ENCODE measurements around the gene UNC119. TPM values are rescaled to one million over a fixed set of nuclear protein-coding genes. Genes with fewer than 3 reads are reported as not detected.

UNC119 gene
- polyA plus RNA-seq, 2 of the 4 experiments (the other 2 are of a cell fraction) = 27.8 to 50.5 TPM

- FAIRE-seq = no peak
- ATAC-seq = no peak
- Histone ChIP-seq H3K9me3 (no peaks in the 10 kb centered on the region), H3K4me2 (no peak overlapping the region), H3K27ac (no peak overlapping the region), H3K4me3 (no peak overlapping the region), H3K4me1 (no peaks in the 10 kb centered on the region)
- 67% methylated on average over 4 of the region's 4 CpGs for WGBS (ENCODE audit: missing lambda C conversion rate)
- POLR2A ChIA-PET = no interaction called here
- no peak for TF ChIP-seq E2F6 (IDR thresholded peaks at IDR 0.05; ENCODE audit: borderline replicate concordance, low read depth)
- TF ChIP-seq HDAC2 (IDR thresholded peaks at IDR 0.05) = no peak
- no peak for TF ChIP-seq HOXB13 (CRISPR knock-in tag; IDR thresholded peaks at IDR 0.05; ENCODE audit: low read depth)
- TF ChIP-seq JUN (IDR thresholded peaks at IDR 0.05) = no peak
- no peak for TF ChIP-seq NFE2L2 (conservative IDR thresholded peaks at IDR 0.05; ENCODE audit: low read length)
- TF ChIP-seq EHMT2 (IDR thresholded peaks at IDR 0.05; ENCODE audit: low read depth) = no peak
- CTCF ChIA-PET = interaction anchor here (0.6 to 12.8 kb wide), 6 partner anchors 10 to 598 kb away, joined by 3 to 188 read pairs (median 3); no protein-coding TSS in a partner anchor
- no peak for DNase-seq (ENCODE audit: low read depth in 1 of 2, low spot score in 1 of 2)
These were observed 7.9 kb downstream of the UNC119 start for GRCh38 chr17:28544402-28545140.

- H3K4me1 ChIP-seq = no peaks in the 10 kb centered on the region
- CTCF ChIA-PET = interaction anchor here (0.6 to 11.5 kb wide), 21 partner anchors 9 to 408 kb away, joined by 3 to 317 read pairs (median 4); partner anchors contain the start of gene FOXN1
- POLR2A ChIA-PET = no interaction called here
- no peaks in the 10 kb centered on the region for H3K9me3 ChIP-seq
- TF ChIP-seq ELK1 (IDR thresholded peaks at IDR 0.05; ENCODE audit: low read depth, low read length) (no peak), FOSL2 (IDR thresholded peaks at IDR 0.05) (no peak), FOSL2 (CRISPR knock-in tag; IDR thresholded peaks at IDR 0.05) (no peak), FOSB (CRISPR knock-in tag; IDR thresholded peaks at IDR 0.05) (no peak), JUN (IDR thresholded peaks at IDR 0.05) (no peak), ZC3H11A (IDR thresholded peaks at IDR 0.05) (no peak), KDM5A (IDR thresholded peaks at IDR 0.05) (no peak), HOXB13 (CRISPR knock-in tag; IDR thresholded peaks at IDR 0.05; ENCODE audit: low read depth) (no peak), EHMT2 (IDR thresholded peaks at IDR 0.05; ENCODE audit: low read depth) (no peak), FOXS1 (CRISPR knock-in tag; IDR thresholded peaks at IDR 0.05) (no peak), MYC (IDR thresholded peaks at IDR 0.05; ENCODE audit: borderline replicate concordance, low read length) (no peak), EHF (CRISPR knock-in tag; IDR thresholded peaks at IDR 0.05) (no peak), RFX5 (IDR thresholded peaks at IDR 0.05) (no peak), ZNF302 (CRISPR knock-in tag; IDR thresholded peaks at IDR 0.05) (no peak), NFE2L2 (conservative IDR thresholded peaks at IDR 0.05; ENCODE audit: low read length) (no peak), USF2 (IDR thresholded peaks at IDR 0.05) (no peak), MAZ (IDR thresholded peaks at IDR 0.05; ENCODE audit: borderline replicate concordance, low read depth, low read length) (no peak), CHD4 (IDR thresholded peaks at IDR 0.05; ENCODE audit: borderline replicate concordance) (no peak), PBX3 (IDR thresholded peaks at IDR 0.05) (no peak)
- ATAC-seq (no peak), FAIRE-seq (no peak), DNase-seq (ENCODE audit: low read depth in 1 of 2, low spot score in 1 of 2) (no peak)
- no peak overlapping the region for H3K4me2 ChIP-seq
- H3K4me3 ChIP-seq = no peak overlapping the region
- WGBS (ENCODE audit: missing lambda C conversion rate) = 47% methylated on average over 4 of the region's 4 CpGs
- no peak overlapping the region for H3K27ac ChIP-seq
These were observed 11.0 kb downstream of the UNC119 start for GRCh38 chr17:28541439-28541838.
